HG02884 (cell line): ENCODE results near the gene ANO2.

ENCODE experiments used
- ATAC-seq: cut with Tn5 transposase; IDR thresholded peaks from one replicate; pipeline ENCODE4 v1.9.1; 2021; ENCODE audit warnings: mild to moderate bottlenecking, moderate library complexity; ENCODE audit not compliant: unreplicated experiment

ANO2 gene

GRCh38 chr12:5627053-5627630 is 317.9 kb downstream of the ANO2 start:
- ATAC-seq, result no peak

DNA sequence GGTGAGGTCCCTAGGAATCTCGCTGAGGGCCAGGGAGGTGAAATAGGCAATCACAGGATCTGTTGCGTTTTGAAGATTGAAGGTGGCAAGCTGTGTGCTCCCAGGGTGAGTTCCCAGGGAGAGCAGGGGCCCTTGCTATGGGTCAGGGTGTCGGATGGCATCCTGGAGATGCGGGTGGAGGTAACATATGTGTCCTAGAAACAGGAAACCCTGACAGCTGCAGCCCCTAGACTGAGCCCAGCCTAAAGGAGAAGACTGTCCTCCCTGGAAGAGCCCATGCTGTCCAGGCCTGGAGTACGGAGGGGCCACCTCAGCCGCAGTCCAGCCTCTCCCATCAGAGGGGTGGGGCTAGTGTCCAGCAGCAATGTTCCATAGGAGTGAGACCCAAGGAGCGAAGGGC is 318.9 kb downstream of the ANO2 start:
- no peak for ATAC-seq

- ATAC-seq, result no peak
Observed at GRCh38 chr12:5624486-5625272, 320.4 kb downstream of the ANO2 start.

GRCh38 chr12:5623411-5623810 is 321.6 kb downstream of the ANO2 start:
- no peak for ATAC-seq

GRCh38 chr12:5622280-5622679 is 322.8 kb downstream of the ANO2 start:
- no peak for ATAC-seq

GRCh38 chr12:5621329-5621728 is 323.7 kb downstream of the ANO2 start:
- ATAC-seq, result no peak

GRCh38 chr12:5620896-5621295 is 324.2 kb downstream of the ANO2 start:
- ATAC-seq, result no peak

DNA sequence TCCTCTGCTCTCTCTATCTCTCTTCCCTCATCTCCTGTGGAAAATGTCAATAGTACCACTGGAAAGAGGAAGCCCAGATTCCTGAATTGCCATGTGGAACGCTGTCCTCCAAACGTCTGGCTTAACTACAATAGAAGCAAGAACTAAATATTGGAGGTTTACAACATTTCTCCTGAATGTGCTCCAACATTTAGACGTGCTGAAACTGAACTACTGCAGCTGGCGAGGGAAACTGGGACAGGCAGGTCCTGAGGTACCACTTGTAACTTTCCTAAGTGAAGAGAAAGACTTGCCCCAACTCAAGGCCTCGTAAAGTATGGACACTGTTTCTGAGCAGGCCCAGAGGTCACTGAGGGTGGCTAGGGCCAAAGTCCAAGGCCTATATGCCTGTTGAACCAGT is 325.4 kb downstream of the ANO2 start:
- no peak for ATAC-seq

GRCh38 chr12:5616854-5617253 is 328.2 kb downstream of the ANO2 start:
- ATAC-seq, result no peak

DNA sequence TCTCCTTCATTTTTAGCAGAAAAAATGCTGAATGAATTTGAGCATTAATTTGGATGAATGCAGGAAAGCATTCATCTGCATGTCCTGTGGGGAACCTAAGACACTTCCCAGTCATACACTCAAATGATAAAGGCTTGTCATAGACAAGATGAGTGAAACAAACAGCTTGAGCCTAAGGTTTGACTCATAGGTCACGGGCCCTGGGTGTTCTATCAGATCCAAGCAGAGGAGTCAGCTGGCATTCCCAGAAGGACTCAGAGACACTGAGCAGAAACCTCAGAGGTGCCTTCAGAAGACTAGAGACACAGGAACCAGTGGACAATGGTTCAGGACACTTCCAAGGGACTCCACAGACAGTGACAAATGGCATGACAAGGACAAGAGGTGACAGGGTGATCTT is 329.3 kb downstream of the ANO2 start:
- no peak for ATAC-seq

- ATAC-seq, result no peak
Observed at GRCh38 chr12:5614256-5614655, 330.8 kb downstream of the ANO2 start.

- ATAC-seq, result no peak
Observed at GRCh38 chr12:5612556-5613410, 332.3 kb downstream of the ANO2 start.

- no peak for ATAC-seq
Observed at GRCh38 chr12:5611162-5611561, 333.9 kb downstream of the ANO2 start.

DNA sequence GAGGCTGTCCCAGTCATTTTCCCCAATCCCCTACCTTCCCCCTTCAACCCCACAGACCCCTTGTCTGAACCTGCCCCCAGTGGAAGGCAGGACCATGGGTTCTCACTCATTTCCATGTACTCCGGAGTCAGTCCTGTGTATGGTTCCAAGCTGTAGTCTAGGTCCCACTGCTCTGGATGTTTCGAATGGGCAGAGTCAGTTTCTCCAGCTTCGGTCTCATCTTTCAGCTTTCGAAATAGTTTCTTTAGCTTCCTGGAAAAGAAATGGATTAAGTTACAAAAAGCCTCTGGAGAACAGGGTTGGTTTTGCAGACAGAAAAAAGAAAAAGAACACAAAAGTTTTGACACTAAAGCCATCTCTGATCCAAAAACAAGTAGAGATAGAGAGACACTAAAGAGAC is 345.7 kb downstream of the ANO2 start:
- no peak for ATAC-seq

- ATAC-seq, result no peak
Observed at GRCh38 chr12:5593998-5594397, 351.1 kb downstream of the ANO2 start.

DNA sequence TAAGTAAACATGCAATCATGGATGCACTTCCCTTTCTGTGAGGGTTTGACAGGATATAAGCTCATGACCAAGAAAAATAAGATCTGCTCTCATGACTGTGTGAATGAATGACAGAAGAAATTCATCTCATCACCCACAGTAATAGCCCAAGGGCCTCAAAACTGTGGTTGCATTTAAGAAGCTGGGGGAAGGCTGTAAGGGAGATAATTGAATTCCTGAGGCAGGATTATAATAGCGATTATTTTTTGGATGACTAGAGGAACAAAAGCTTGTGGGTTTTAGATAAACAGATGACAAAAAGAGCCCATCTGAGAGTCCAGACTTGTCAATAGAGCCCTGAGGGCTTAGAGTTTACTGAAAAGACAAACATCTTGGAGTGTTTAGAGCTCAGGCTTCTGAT is 352.0 kb downstream of the ANO2 start:
- no peak for ATAC-seq

GRCh38 chr12:5592310-5592709 is 352.7 kb downstream of the ANO2 start:
- no peak for ATAC-seq

GRCh38 chr12:5590316-5590715 is 354.7 kb downstream of the ANO2 start:
- no peak for ATAC-seq

DNA sequence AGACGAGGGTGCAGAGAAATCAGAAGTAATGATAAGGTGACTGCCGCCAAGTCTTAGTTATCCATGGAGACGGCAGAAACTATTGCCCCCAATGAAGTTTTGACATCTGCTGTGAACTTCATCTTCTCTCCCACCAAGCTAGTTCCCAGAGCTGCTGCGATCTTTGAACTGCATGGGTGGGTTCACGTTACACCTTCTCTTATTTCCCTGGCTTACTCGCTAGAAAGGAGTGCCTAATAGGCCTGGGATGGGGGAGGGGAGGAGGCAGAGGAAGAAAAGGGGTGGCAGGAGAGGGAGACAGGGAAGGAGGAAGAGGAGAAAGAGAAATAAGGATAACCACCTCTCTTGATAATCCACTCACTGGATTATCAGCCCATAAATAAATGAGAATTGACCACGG is 356.0 kb downstream of the ANO2 start:
- ATAC-seq, result no peak

- no peak for ATAC-seq
Observed at GRCh38 chr12:5588591-5588990, 356.5 kb downstream of the ANO2 start.

- no peak for ATAC-seq
Observed at GRCh38 chr12:5588176-5588575, 356.9 kb downstream of the ANO2 start.

- no peak for ATAC-seq
Observed at GRCh38 chr12:5587711-5588121, 357.3 kb downstream of the ANO2 start.
